Measurements from ENCODE around the gene PTPRT.
"Not testable (repeated sequence)": the region's sequence is repeated elsewhere in the genome, so short reads cannot be mapped to it uniquely, and the experiment has no call there.

The PTPRT gene

GRCh38 chr20:43167615-43168014 is 22.1 kb downstream of the PTPRT start:
- no peak for DNase-seq
- TF ChIP-seq CTCF (IDR thresholded peaks at IDR 0.05) = no peak
- Mint-ChIP-seq H3K27ac (no peak overlapping the region), H3K4me3 (no peak overlapping the region), H3K9me3 (no peaks in the 10 kb centered on the region), H3K4me1 (no peaks in the 10 kb centered on the region), H3K27me3 (ENCODE audit: low read depth, poor library complexity) (peaks cover 22% of the 10 kb centered on the region), H3K36me3 (ENCODE audit: low read depth) (no peaks in the 10 kb centered on the region)

- DNase-seq = no peak
- Mint-ChIP-seq H3K4me3 (no peak overlapping the region), H3K27me3 (ENCODE audit: low read depth, poor library complexity) (peaks cover 22% of the 10 kb centered on the region), H3K4me1 (no peaks in the 10 kb centered on the region), H3K36me3 (ENCODE audit: low read depth) (no peaks in the 10 kb centered on the region), H3K9me3 (no peaks in the 10 kb centered on the region), H3K27ac (no peak overlapping the region)
- no peak for TF ChIP-seq CTCF (IDR thresholded peaks at IDR 0.05)
Measured at GRCh38 chr20:43167021-43167420, 22.7 kb downstream of the PTPRT start.

GRCh38 chr20:43165611-43166010 is 24.1 kb downstream of the PTPRT start:
- no peaks in the 10 kb centered on the region for H3K36me3 Mint-ChIP-seq (ENCODE audit: low read depth)
- no peak for DNase-seq
- no peak for TF ChIP-seq CTCF (IDR thresholded peaks at IDR 0.05)
- H3K9me3 Mint-ChIP-seq = no peaks in the 10 kb centered on the region
- no peak overlapping the region for H3K27ac Mint-ChIP-seq
- H3K27me3 Mint-ChIP-seq (ENCODE audit: low read depth, poor library complexity) = peaks cover 19% of the 10 kb centered on the region
- no peak overlapping the region for H3K4me3 Mint-ChIP-seq
- no peaks in the 10 kb centered on the region for H3K4me1 Mint-ChIP-seq

GRCh38 chr20:43164736-43165135 is 25.0 kb downstream of the PTPRT start:
- not testable (repeated sequence) for H3K9me3 Mint-ChIP-seq; DNase-seq; H3K4me1 Mint-ChIP-seq; H3K4me3 Mint-ChIP-seq; H3K27ac Mint-ChIP-seq; H3K36me3 Mint-ChIP-seq (ENCODE audit: low read depth)
- H3K27me3 Mint-ChIP-seq (ENCODE audit: low read depth, poor library complexity) = peaks cover 19% of the 10 kb centered on the region

- no peaks in the 10 kb centered on the region for H3K4me1 Mint-ChIP-seq
- H3K4me3 Mint-ChIP-seq = no peak overlapping the region
- H3K27ac Mint-ChIP-seq = no peak overlapping the region
- no peaks in the 10 kb centered on the region for H3K9me3 Mint-ChIP-seq
- no peak for TF ChIP-seq CTCF (IDR thresholded peaks at IDR 0.05)
- peaks cover 10% of the 10 kb centered on the region for H3K27me3 Mint-ChIP-seq (ENCODE audit: low read depth, poor library complexity)
- H3K36me3 Mint-ChIP-seq (ENCODE audit: low read depth) = no peaks in the 10 kb centered on the region
- no peak for DNase-seq
Measured at GRCh38 chr20:43161716-43162115, 28.0 kb downstream of the PTPRT start.

GRCh38 chr20:43160941-43161340 is 28.8 kb downstream of the PTPRT start:
- H3K9me3 Mint-ChIP-seq = no peaks in the 10 kb centered on the region
- no peak overlapping the region for H3K27ac Mint-ChIP-seq
- H3K4me3 Mint-ChIP-seq = no peak overlapping the region
- H3K4me1 Mint-ChIP-seq = no peaks in the 10 kb centered on the region
- H3K36me3 Mint-ChIP-seq (ENCODE audit: low read depth) = no peaks in the 10 kb centered on the region
- DNase-seq = no peak
- H3K27me3 Mint-ChIP-seq (ENCODE audit: low read depth, poor library complexity) = peaks cover 12% of the 10 kb centered on the region
- TF ChIP-seq CTCF (IDR thresholded peaks at IDR 0.05) = no peak

Measured in nephron progenitor cell (in vitro differentiated cells).